Neural progenitor cell (in vitro differentiated cells): ENCODE data around the gene SORBS2. TPM values are rescaled to one million over a fixed set of nuclear protein-coding genes. Genes with fewer than 3 reads are reported as not detected.

Experiments used
- DNase-seq: peaks from one replicate; pipeline ENCODE4 v3.0.0-alpha.2; 2016; ENCODE audit warnings: low spot score
- H2AFZ ChIP-seq: fragments of 200-600 bp; sonication (generic); replicated peaks from 2 replicates; pipeline ENCODE4 v1.6.1; 2016; ENCODE audit warnings: antibody characterized with exemption
- H3F3A ChIP-seq: fragments of 200-600 bp; sonication (generic); 2 replicates; pipeline ENCODE4 v1.6.1; 2016; ENCODE audit warnings: antibody characterized with exemption, low read depth
- H3K27ac ChIP-seq: fragments of 200-600 bp; sonication (generic); 2 replicates; pipeline ENCODE4 v1.5.1; 2016; ENCODE audit warnings: mild to moderate bottlenecking
- H3K27me3 ChIP-seq: fragments of 200-600 bp; sonication (generic); 2 replicates; pipeline ENCODE4 v1.6.1; 2016; ENCODE audit warnings: mild to moderate bottlenecking, moderate library complexity
- H3K36me3 ChIP-seq: fragments of 200-600 bp; sonication (generic); 2 replicates; pipeline ENCODE4 v1.5.1; 2016
- H3K4me1 ChIP-seq: fragments of 200-600 bp; sonication (generic); 2 replicates; pipeline ENCODE4 v1.6.1; 2016; ENCODE audit warnings: mixed run types
- H3K4me2 ChIP-seq: fragments of 200-600 bp; sonication (generic); 2 replicates; pipeline ENCODE4 v1.6.1; 2016
- H3K4me3 ChIP-seq: fragments of 200-600 bp; sonication (generic); 2 replicates; pipeline ENCODE4 v1.5.1; 2016
- H3K79me2 ChIP-seq: fragments of 200-600 bp; sonication (generic); 2 replicates; pipeline ENCODE4 v1.6.1; 2016; ENCODE audit warnings: low read depth
- H3K9ac ChIP-seq: fragments of 200-600 bp; sonication (generic); 2 replicates; pipeline ENCODE4 v1.6.1; 2016
- H3K9me3 ChIP-seq: fragments of 200-600 bp; sonication (generic); 2 replicates; pipeline ENCODE4 v1.5.1; 2016; ENCODE audit warnings: low read depth
- H4K20me1 ChIP-seq: fragments of 200-600 bp; sonication (generic); 2 replicates; pipeline ENCODE4 v1.6.1; 2016; ENCODE audit warnings: low read depth
- H3K27ac Mint-ChIP-seq: 3 replicates; pipeline ENCODE4 v1.8.0; 2021; ENCODE audit warnings: mixed read lengths
- H3K27me3 Mint-ChIP-seq: 2 replicates; pipeline ENCODE4 v1.8.0; 2022; ENCODE audit warnings: low read depth, mild to moderate bottlenecking, inconsistent platforms, moderate library complexity, mixed read lengths; ENCODE audit not compliant: insufficient read depth
- H3K36me3 Mint-ChIP-seq: 3 replicates; pipeline ENCODE4 v1.8.0; 2021; ENCODE audit warnings: mixed read lengths
- H3K4me1 Mint-ChIP-seq: 3 replicates; pipeline ENCODE4 v1.8.0; 2021; ENCODE audit warnings: mixed read lengths
- H3K4me3 Mint-ChIP-seq: 3 replicates; pipeline ENCODE4 v1.8.0; 2021; ENCODE audit warnings: mild to moderate bottlenecking, moderate library complexity, mixed read lengths
- H3K9me3 Mint-ChIP-seq: 3 replicates; pipeline ENCODE4 v1.8.0; 2020; ENCODE audit warnings: mixed read lengths
- EZH2 ChIP-seq: fragments of 200-600 bp; sonication (generic); IDR thresholded peaks from 2 replicates; pipeline ENCODE4 v1.6.1; 2017; ENCODE audit warnings: antibody characterized with exemption, mild to moderate bottlenecking, moderate library complexity
- EZH2phosphoT487 ChIP-seq: fragments of 200-600 bp; sonication (generic); IDR thresholded peaks from 2 replicates; pipeline ENCODE4 v1.6.1; 2017; ENCODE audit warnings: antibody characterized with exemption
- total RNA-seq: library from RNA; depleted of rRNA; stranded (reverse); fragments of >200 nt; gene quantifications from 2 replicates; pipeline ENCODE4 v1.2.3, GENCODE V29; 2015; ENCODE audit warnings: low replicate concordance
- TF ChIP-seq, protein P1 (sequence below): fragments of 200-600 bp; sonication (generic); IDR thresholded peaks from 2 replicates; pipeline ENCODE4 v1.5.1; 2017; ENCODE audit warnings: antibody characterized with exemption, mild to moderate bottlenecking

Gene SORBS2
- total RNA-seq, 1 donor from 2014 or later, result 15.7 TPM

DNA sequence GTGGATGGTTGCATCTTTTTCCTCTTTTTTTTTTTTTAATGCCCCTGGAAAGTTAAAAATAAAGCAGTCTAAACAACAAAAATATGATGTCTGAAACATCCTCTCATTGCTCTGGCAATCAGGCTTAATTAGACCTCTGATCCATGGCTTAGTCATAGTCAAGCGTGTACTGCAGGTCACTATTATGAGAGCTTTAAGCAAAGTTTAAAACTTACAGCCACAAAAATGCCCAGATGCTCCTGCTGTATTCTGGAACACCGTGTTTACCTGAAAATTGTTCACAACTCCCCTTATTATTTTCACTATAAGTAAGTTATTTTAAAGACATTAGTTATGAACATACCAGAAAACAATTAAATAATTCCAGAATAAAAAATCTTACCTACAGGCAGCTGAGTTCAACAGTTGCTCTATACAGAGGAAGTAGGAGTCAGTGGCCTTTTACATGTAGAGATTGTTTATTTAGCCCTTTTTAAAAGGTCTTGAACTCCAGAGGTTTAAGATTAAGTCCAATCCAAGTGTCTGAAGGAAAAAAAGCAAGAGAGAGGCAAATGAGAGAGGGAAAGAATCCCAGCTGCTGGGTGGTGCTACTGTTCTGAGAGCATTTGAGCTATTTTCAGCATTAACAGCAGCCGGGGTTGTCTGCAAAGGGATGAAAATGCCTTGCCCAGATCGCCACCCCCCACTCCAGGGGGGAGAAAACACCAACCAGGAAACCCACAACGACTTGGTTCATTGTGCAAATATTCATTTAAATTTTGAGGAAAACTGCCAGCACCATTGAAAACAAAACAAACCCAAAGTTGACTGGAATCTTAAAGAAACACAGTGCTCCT, 36.9 kb downstream of the SORBS2 start:
- H3K4me1 ChIP-seq, result peaks cover 45% of the 10 kb centered on the region
- H3K4me2 ChIP-seq, result peak overlapping the region; percentile 46
- peaks cover 9% of the 10 kb centered on the region for H3K79me2 ChIP-seq
- no peak overlapping the region for H3K4me3 ChIP-seq
- Mint-ChIP-seq H3K27me3 (no peaks in the 10 kb centered on the region), H3K27ac (peak overlapping the region; percentile 3), H3K4me3 (peak overlapping the region; percentile 76), H3K9me3 (peaks cover 4% of the 10 kb centered on the region), H3K4me1 (peaks cover 53% of the 10 kb centered on the region), H3K36me3 (peaks cover 13% of the 10 kb centered on the region)
- no peaks in the 10 kb centered on the region for H3K36me3 ChIP-seq
- TF ChIP-seq, protein P1, sequence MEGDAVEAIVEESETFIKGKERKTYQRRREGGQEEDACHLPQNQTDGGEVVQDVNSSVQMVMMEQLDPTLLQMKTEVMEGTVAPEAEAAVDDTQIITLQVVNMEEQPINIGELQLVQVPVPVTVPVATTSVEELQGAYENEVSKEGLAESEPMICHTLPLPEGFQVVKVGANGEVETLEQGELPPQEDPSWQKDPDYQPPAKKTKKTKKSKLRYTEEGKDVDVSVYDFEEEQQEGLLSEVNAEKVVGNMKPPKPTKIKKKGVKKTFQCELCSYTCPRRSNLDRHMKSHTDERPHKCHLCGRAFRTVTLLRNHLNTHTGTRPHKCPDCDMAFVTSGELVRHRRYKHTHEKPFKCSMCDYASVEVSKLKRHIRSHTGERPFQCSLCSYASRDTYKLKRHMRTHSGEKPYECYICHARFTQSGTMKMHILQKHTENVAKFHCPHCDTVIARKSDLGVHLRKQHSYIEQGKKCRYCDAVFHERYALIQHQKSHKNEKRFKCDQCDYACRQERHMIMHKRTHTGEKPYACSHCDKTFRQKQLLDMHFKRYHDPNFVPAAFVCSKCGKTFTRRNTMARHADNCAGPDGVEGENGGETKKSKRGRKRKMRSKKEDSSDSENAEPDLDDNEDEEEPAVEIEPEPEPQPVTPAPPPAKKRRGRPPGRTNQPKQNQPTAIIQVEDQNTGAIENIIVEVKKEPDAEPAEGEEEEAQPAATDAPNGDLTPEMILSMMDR, result no peak
- TF ChIP-seq EZH2phosphoT487 (no peak), EZH2 (no peak)
- H3K9ac ChIP-seq, result no peak overlapping the region
- H4K20me1 ChIP-seq, result no peaks in the 10 kb centered on the region
- no peaks in the 10 kb centered on the region for H3K27me3 ChIP-seq
- H3K9me3 ChIP-seq, result no peaks in the 10 kb centered on the region
- peaks cover 27% of the 10 kb centered on the region for H3F3A ChIP-seq
- no peak overlapping the region for H2AFZ ChIP-seq
- H3K27ac ChIP-seq, result no peak overlapping the region
- DNase-seq, result peak; percentile 26

DNA sequence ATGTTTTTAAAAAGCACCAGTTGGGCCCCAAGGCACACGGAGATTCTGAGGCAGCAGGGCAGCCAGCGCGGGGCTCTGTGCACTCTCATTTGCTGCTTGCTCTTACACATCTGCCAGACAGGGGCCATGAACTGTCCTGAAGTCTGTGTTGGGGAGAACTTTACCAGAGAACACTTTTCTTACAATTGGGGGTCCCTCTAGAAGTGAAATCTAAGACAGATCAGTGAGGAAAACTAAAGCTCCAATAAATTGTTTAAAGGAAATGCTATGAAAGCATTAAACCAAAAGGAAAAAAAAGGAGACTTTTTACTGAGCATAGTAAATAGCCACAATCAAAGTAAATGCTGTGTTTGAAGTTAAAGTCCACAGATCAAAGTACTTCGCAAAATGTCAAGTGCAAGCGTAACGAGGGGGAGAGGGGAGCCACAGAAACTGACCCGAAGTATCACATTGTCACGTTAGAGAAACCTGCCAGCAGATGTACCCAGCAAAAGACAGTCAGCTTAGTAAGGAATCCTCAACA, 37.8 kb downstream of the SORBS2 start:
- Mint-ChIP-seq H3K9me3 (peaks cover 4% of the 10 kb centered on the region), H3K27ac (peak overlapping the region; percentile 61), H3K4me3 (peak overlapping the region; percentile 76), H3K4me1 (peaks cover 47% of the 10 kb centered on the region), H3K36me3 (peaks cover 14% of the 10 kb centered on the region), H3K27me3 (no peaks in the 10 kb centered on the region)
- Histone ChIP-seq H3K9ac (no peak overlapping the region), H3K27me3 (no peaks in the 10 kb centered on the region), H3K4me1 (peaks cover 38% of the 10 kb centered on the region), H3K4me2 (peak overlapping the region; percentile 25), H2AFZ (no peak overlapping the region), H3K79me2 (peaks cover 9% of the 10 kb centered on the region), H3K27ac (no peak overlapping the region), H3K36me3 (no peaks in the 10 kb centered on the region), H4K20me1 (no peaks in the 10 kb centered on the region), H3K9me3 (no peaks in the 10 kb centered on the region), H3F3A (peaks cover 18% of the 10 kb centered on the region), H3K4me3 (no peak overlapping the region)
- TF ChIP-seq, protein P1, result no peak
- TF ChIP-seq EZH2phosphoT487 (no peak), EZH2 (no peak)
- DNase-seq, result no peak

DNA sequence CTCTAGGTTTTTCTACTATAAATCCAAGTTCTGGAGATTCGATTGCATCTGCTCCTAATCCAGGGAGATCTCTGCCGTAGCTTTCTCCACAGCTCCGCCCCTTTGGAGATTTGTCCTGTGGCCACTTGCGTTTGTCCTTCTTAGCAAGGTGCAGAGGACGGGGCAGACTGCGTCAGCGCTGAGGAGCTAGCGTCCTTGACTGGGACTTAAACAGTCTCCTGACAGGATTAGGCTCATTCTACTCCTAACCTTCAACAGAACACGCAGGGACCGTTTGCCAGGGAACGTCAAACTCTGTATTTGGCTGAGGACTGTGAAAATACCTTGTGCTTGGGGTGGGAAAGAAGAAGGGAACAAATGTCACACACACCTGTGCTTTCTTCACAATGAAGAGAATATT, 38.6 kb downstream of the SORBS2 start:
- peak; percentile 42 for DNase-seq
- no peak overlapping the region for H3K27ac ChIP-seq
- no peak for TF ChIP-seq EZH2phosphoT487
- TF ChIP-seq EZH2, result no peak
- TF ChIP-seq, protein P1, result no peak
- H3K27me3 Mint-ChIP-seq, result no peaks in the 10 kb centered on the region
- peaks cover 9% of the 10 kb centered on the region for H3K79me2 ChIP-seq
- H3K36me3 Mint-ChIP-seq, result peaks cover 14% of the 10 kb centered on the region
- H3K4me3 Mint-ChIP-seq, result peak overlapping the region; percentile 49
- H4K20me1 ChIP-seq, result no peaks in the 10 kb centered on the region
- H3K4me2 ChIP-seq, result peak overlapping the region; percentile 25
- H3K9me3 Mint-ChIP-seq, result peaks cover 7% of the 10 kb centered on the region
- peaks cover 11% of the 10 kb centered on the region for H3F3A ChIP-seq
- H3K27me3 ChIP-seq, result no peaks in the 10 kb centered on the region
- peaks cover 30% of the 10 kb centered on the region for H3K4me1 ChIP-seq
- no peak overlapping the region for H3K9ac ChIP-seq
- no peaks in the 10 kb centered on the region for H3K36me3 ChIP-seq
- peaks cover 41% of the 10 kb centered on the region for H3K4me1 Mint-ChIP-seq
- no peak overlapping the region for H3K4me3 ChIP-seq
- H2AFZ ChIP-seq, result no peak overlapping the region
- H3K27ac Mint-ChIP-seq, result no peak overlapping the region
- H3K9me3 ChIP-seq, result no peaks in the 10 kb centered on the region
